Erythroblast (primary cell): ENCODE measurements around the gene ALPI.

Source experiments
- GATA1 ChIP-seq: IDR thresholded peaks from 2 replicates; pipeline ENCODE4 v1.6.1; 2011; ENCODE audit warnings: low read depth, mild to moderate bottlenecking, control low read depth, low read length, moderate library complexity
- POLR2A ChIP-seq: IDR thresholded peaks from 2 replicates; pipeline ENCODE4 v1.6.1; 2011; ENCODE audit warnings: mild to moderate bottlenecking, low read length

DNA sequence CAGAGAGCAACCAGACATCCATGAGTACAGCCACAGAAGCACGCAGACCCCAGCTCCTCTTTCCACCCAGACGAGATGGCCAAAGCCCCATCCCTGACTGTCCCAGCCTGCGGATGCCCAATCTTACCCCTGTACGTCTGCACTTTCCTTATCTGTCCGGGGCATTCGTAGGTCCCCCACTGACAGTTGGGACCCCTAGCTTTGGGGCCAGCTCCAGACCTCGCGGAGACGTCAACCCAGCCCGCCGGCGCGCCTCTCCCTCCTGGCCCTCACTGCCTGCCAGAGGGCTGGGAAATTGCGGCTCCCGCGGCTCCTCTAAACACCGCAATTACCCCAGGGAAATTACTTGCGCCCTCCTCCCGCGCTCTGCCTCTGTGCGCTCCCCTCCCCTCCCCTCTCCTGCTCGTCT is 29.4 kb downstream of the ALPI start:
- TF ChIP-seq POLR2A: no peak
- no peak for TF ChIP-seq GATA1
